Measurements from ENCODE around the gene NFIB.

- TF ChIP-seq CTCF (conservative IDR thresholded peaks at IDR 0.05 in 1 of 2, IDR thresholded peaks at IDR 0.05 in 1 of 2; ENCODE audit: low read depth in 1 of 2, low read length in 2 of 2) = no peak
- no peak for TF ChIP-seq EZH2 (IDR thresholded peaks at IDR 0.05; ENCODE audit: low read length, missing control alignments)
These were observed 12.4 kb upstream of the NFIB start for GRCh38 chr9:14326264-14326826.
